ENCODE measurements around the gene KBTBD4.
"Not testable (repeated sequence)": the region's sequence is repeated elsewhere in the genome, so short reads cannot be mapped to it uniquely, and the experiment has no call there.

KBTBD4 gene

DNA sequence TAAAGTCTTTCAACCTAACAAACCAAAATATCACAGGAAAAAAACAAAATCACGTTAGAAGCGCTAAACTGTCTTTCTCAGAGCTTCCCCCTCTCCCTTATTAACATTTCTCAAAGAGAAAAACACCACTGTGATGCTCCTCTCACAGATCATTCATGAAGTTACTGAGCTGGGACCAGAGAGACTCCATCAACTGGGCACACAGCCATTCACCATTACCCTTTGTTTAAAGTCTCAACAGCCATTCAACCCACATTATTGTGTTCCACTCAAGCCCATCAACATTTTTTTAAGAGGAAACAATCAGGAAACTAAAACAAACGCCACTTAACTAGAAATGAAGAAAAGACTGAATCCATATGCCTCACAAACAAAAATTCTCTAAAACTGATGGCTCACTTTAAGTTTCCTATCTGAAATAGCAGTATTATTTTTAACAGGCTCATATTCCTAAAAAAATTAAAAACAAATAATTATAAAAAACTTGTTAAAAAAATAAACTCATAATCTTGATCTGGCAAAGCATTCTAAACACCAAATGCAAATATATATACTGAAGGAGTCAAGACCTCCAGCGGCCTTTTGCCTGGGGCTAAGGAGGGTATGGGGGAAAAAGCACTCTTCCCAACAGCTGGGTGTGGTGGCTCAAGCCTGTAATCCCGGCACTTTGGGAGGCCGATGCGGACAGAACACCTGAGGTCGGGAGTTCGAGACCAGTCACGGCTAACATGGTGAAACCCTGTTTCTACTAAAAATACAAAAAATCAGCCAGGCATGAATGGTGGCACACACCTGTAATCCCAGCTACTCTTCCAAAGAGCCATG lies 39.8 kb downstream of the KBTBD4 start:
- DNase-seq (ENCODE audit: low spot score): no peak
- in situ Hi-C loops (cut with MboI; ENCODE audit: low sequenced_read_pairs, unreplicated experiment): no loop called here
- TF ChIP-seq, protein P1, sequence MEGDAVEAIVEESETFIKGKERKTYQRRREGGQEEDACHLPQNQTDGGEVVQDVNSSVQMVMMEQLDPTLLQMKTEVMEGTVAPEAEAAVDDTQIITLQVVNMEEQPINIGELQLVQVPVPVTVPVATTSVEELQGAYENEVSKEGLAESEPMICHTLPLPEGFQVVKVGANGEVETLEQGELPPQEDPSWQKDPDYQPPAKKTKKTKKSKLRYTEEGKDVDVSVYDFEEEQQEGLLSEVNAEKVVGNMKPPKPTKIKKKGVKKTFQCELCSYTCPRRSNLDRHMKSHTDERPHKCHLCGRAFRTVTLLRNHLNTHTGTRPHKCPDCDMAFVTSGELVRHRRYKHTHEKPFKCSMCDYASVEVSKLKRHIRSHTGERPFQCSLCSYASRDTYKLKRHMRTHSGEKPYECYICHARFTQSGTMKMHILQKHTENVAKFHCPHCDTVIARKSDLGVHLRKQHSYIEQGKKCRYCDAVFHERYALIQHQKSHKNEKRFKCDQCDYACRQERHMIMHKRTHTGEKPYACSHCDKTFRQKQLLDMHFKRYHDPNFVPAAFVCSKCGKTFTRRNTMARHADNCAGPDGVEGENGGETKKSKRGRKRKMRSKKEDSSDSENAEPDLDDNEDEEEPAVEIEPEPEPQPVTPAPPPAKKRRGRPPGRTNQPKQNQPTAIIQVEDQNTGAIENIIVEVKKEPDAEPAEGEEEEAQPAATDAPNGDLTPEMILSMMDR (IDR thresholded peaks at IDR 0.05; ENCODE audit: borderline replicate concordance, control extremely low read depth, extremely low read depth, insufficient read depth, missing control alignments): no peak

DNA sequence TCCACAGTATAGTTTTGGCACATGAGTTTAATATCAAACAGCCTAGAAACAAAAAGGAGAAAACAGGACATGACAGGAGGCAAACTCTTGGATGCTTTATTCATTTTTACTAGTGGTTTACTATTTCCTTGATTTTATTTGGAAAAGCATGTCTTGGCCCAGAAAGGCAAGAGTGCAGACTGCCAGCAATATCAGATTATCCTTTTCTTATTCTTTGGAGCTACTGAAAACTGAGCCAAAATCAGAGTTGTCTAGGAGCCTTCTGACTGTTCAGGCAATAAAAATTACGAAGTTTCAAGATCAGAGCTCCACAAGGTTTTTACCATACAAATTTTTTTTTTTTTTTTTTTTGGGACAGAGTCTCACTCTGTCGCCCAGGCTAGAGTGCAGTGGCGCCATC lies 41.9 kb downstream of the KBTBD4 start:
- TF ChIP-seq, protein P1 (IDR thresholded peaks at IDR 0.05; ENCODE audit: borderline replicate concordance, control extremely low read depth, extremely low read depth, insufficient read depth, missing control alignments): no peak
- DNase-seq (ENCODE audit: low spot score): no peak
- in situ Hi-C loops (cut with MboI; ENCODE audit: low sequenced_read_pairs, unreplicated experiment): no loop called here

DNA sequence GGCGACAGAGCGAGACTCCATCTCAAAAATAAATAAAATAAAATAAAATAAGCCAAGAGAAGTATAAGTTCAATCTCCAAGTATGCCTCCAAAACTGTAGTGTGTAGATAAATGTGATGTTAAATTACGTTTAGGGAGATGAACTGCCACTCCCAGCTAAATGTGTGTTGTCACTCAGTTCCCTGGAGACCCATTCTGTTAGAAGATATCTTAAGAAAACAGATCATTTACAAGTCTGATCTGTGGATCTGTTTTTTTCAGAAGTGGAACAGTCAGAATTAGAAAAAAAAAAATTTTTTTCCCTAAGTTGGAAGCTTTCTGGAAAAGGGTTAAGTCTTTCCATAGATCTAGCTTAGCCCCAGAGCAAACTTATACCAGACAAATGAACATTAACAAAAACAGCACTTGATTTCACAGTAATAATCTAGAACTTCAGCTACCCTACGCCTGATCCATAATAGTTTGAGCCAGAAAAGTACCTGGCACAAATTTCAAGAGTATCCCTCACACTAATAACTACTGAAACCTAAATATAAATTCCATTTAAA lies 44.0 kb downstream of the KBTBD4 start:
- in situ Hi-C loops (cut with MboI; ENCODE audit: low sequenced_read_pairs, unreplicated experiment): no loop called here
- no peak for DNase-seq (ENCODE audit: low spot score)
- TF ChIP-seq, protein P1 (IDR thresholded peaks at IDR 0.05; ENCODE audit: borderline replicate concordance, control extremely low read depth, extremely low read depth, insufficient read depth, missing control alignments): no peak

DNA sequence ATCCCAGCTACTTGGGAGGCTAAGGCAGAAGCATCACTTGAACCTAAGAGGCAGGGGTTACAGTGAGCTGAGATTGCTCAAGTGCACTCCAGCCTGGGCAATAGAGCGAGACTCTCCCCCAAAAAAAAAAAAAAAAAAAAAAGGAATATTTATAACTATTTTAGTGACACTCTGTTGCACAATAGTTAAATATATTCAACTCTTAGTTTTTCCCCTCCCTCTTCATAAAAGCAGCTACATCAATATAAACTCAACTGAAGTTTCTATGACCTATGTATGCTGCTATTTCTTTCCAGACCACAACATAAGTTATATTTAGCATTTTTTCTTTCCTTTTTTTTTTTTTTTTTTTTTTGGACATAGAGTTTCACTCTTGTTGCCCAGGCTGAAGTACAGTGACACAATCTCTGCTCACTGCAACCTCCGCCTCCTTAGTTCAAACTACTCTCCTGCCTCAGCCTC lies 45.0 kb downstream of the KBTBD4 start:
- in situ Hi-C loops (cut with MboI; ENCODE audit: low sequenced_read_pairs, unreplicated experiment): no loop called here
- DNase-seq (ENCODE audit: low spot score): no peak
- TF ChIP-seq, protein P1 (IDR thresholded peaks at IDR 0.05; ENCODE audit: borderline replicate concordance, control extremely low read depth, extremely low read depth, insufficient read depth, missing control alignments): no peak

DNA sequence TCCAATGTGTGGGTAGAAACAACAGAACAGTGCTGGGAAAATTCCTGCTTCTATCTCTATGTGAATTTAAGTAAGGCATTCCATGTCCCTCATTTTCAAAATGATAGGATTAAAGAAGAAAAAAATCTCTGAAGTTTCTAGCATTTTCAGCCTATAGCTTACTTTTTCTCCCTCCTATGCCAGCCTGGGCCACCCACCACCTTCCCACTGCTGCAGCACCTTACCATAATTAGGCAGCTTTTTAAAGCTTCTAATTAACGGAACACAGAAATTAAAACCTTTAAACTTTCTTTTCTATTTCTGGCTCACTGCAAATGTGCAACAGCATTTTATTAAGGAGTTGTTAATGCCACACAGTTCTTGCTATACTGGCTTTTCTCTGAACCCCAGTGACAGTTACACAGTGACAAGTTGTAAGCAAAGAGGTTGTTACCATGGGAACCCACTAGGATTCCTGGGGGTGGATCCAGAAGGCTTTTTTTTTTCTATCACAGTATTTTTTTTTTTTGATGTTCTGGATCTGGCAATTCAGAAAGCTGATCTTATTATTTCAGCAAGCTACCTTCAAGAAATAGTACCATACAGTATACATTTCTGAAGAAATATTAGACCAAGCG lies 46.1 kb downstream of the KBTBD4 start:
- TF ChIP-seq, protein P1 (IDR thresholded peaks at IDR 0.05; ENCODE audit: borderline replicate concordance, control extremely low read depth, extremely low read depth, insufficient read depth, missing control alignments): no peak
- DNase-seq (ENCODE audit: low spot score): no peak
- in situ Hi-C loops (cut with MboI; ENCODE audit: low sequenced_read_pairs, unreplicated experiment): no loop called here

DNA sequence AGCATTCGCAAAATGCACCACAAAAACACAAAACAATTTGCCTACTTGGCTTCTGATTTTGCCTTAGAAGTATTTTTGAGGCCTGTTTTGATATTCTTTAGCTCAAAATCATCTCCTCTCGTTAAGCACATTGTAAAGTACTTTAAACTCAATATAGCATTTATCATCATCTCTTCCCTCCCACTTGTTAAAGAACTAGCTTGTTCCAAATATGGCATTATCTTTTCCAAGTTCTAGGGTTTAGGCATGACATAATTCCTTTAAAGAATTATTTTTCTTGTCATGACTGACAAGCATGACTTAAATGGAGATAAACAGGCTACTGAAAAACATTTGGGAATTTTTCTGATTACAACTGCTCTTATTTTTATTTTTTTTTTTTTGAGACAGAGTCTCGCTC lies 47.1 kb downstream of the KBTBD4 start:
- no peak for DNase-seq (ENCODE audit: low spot score)
- in situ Hi-C loops (cut with MboI; ENCODE audit: low sequenced_read_pairs, unreplicated experiment): no loop called here
- TF ChIP-seq, protein P1 (IDR thresholded peaks at IDR 0.05; ENCODE audit: borderline replicate concordance, control extremely low read depth, extremely low read depth, insufficient read depth, missing control alignments): no peak

DNA sequence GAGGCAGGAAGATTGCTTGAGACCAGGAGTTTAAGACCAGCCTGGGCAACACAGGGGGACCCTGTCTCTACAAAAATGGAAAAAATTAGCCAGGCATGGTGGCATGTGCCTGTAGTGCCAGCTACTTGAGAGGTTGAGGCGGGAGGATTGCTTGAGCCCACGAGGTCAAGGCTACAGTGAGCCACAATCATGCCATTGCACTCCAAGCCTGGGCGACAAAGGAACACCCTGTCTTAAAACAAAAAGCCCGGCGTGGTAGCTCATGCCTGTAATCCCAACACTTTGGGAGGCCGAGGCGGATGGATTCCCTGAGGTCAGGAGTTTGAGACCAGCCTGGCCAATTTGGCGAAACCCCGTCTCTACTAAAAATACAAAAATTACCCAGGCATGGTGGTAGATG lies 48.0 kb downstream of the KBTBD4 start:
- DNase-seq (ENCODE audit: low spot score); in situ Hi-C loops (cut with MboI; ENCODE audit: low sequenced_read_pairs, unreplicated experiment): not testable (repeated sequence)
